GM12878 (cell line): Measurements from ENCODE around the gene URB1. TPM values are rescaled to one million over a fixed set of nuclear protein-coding genes. Genes with fewer than 3 reads are reported as not detected.

ENCODE experiments used
- ATAC-seq: fragments of 200-7000 bp; cut with Tn5 transposase; 3 replicates; pipeline ENCODE4 v1.9.1; 2020; ENCODE audit warnings: mild to moderate bottlenecking, moderate library complexity
- BruUV-seq: library from RNA; stranded (reverse); fragments of 400-500 nt; replicated peaks from 2 replicates; lab custom pipeline; 2021; lab: Mats Ljungman, UMichigan
- CTCF ChIA-PET: fragments of 300-600 bp; sonication (Branson Sonifier 250); formaldehyde crosslinking; extraction: SDS; loops from one replicate; lab custom pipeline; 2021; ENCODE audit warnings: inconsistent platforms; lab: Yijun Ruan, JAX
- POLR2A ChIA-PET: fragments of 350-600 bp; formaldehyde crosslinking; extraction: SDS; loops from one replicate; lab custom pipeline; 2021; ENCODE audit warnings: inconsistent platforms; lab: Charles Lee
- RAD21 ChIA-PET: fragments of 300-600 bp; sonication (Branson Sonifier 250); formaldehyde crosslinking; loops from one replicate; lab custom pipeline; 2023; ENCODE audit warnings: antibody characterized with exemption; ENCODE audit not compliant: unreplicated experiment; lab: Charles Lee
- SMC1A ChIA-PET: fragments of 300-600 bp; sonication (Branson Sonifier 250); formaldehyde crosslinking; loops from one replicate; lab custom pipeline; 2023; ENCODE audit not compliant: unreplicated experiment, uncharacterized antibody; lab: Charles Lee
- DNase-seq: peaks from one replicate; pipeline ENCODE4 v3.0.0-alpha.2; 2011; ENCODE audit warnings: low read depth, low spot score
- FAIRE-seq: peaks from 3 replicates; lab custom pipeline; 2011; peaks lifted over from hg19 to GRCh38; lab: Jason Lieb, UNC
- H2AFZ ChIP-seq: 2 replicates; pipeline ENCODE4 v1.6.0; 2011; ENCODE audit warnings: low read depth, low read length, control low read depth; ENCODE audit not compliant: control insufficient read depth
- H3K27ac ChIP-seq: 2 replicates; pipeline ENCODE4 v1.5.1; 2011; ENCODE audit warnings: control low read depth; ENCODE audit not compliant: control insufficient read depth, insufficient read depth
- H3K27me3 ChIP-seq, 2 experiments: replicated peaks in 1 of 2; 2 replicates each; pipeline versions ENCODE4 v1.6.0 to v1.6.1; 2011; ENCODE audit warnings: low read length in 1 of 2; ENCODE audit not compliant: control insufficient read depth in 2 of 2, insufficient read depth in 2 of 2
- H3K36me3 ChIP-seq, 2 experiments: 2 replicates each; pipeline ENCODE4 v1.5.1; 2011; ENCODE audit warnings: low read length in 1 of 2; ENCODE audit not compliant: control insufficient read depth in 2 of 2, insufficient read depth in 2 of 2
- H3K4me1 ChIP-seq: 2 replicates; pipeline ENCODE4 v1.6.1; 2011; ENCODE audit warnings: mild to moderate bottlenecking, low read length, moderate library complexity, mixed read lengths; ENCODE audit not compliant: control insufficient read depth, insufficient read depth
- H3K4me2 ChIP-seq: 2 replicates; pipeline ENCODE4 v1.6.0; 2011; ENCODE audit warnings: control low read depth; ENCODE audit not compliant: control insufficient read depth, insufficient read depth
- H3K4me3 ChIP-seq: fragments of 200-600 bp; sonication (generic); 2 replicates; pipeline ENCODE4 v1.5.1; 2016
- H3K79me2 ChIP-seq: 2 replicates; pipeline ENCODE4 v1.6.0; 2011; ENCODE audit warnings: low read length; ENCODE audit not compliant: control insufficient read depth, insufficient read depth
- H3K9ac ChIP-seq: 2 replicates; pipeline ENCODE4 v1.8.0; 2011; ENCODE audit warnings: low read length, control low read depth, mixed read lengths; ENCODE audit not compliant: control insufficient read depth, insufficient read depth
- H3K9me3 ChIP-seq: replicated peaks from 3 replicates; pipeline ENCODE4 v1.5.1; 2011; ENCODE audit warnings: mild to moderate bottlenecking, low read length; ENCODE audit not compliant: control insufficient read depth, insufficient read depth
- H4K20me1 ChIP-seq: 2 replicates; pipeline ENCODE4 v1.6.0; 2011; ENCODE audit not compliant: control insufficient read depth, insufficient read depth
- BACH1 ChIP-seq: fragments of 450-650 bp; IDR thresholded peaks from 2 replicates; pipeline ENCODE4 v1.6.1; 2017; ENCODE audit warnings: mild to moderate bottlenecking, borderline replicate concordance
- BHLHE40 ChIP-seq, 2 experiments: fragments of 450-650 bp in 1 of 2; IDR thresholded peaks; 2 replicates each; pipeline ENCODE4 v1.6.1; 2011 to 2017; ENCODE audit warnings: low read depth in 2 of 2, borderline replicate concordance in 1 of 2, improper control_type of control experiment in 1 of 2, low read length in 1 of 2, mild to moderate bottlenecking in 1 of 2
- CTCF ChIP-seq, 3 experiments: IDR thresholded peaks in 2 of 3; conservative IDR thresholded peaks in 1 of 3; 2 replicates each; pipeline ENCODE4 v1.5.1; 2011; ENCODE audit warnings: low read depth in 3 of 3, low read length in 3 of 3, mild to moderate bottlenecking in 3 of 3, control low read depth in 2 of 3, moderate library complexity in 2 of 3, inconsistent platforms in 1 of 3, mixed read lengths in 1 of 3; ENCODE audit not compliant: control insufficient read depth in 2 of 3, insufficient read depth in 1 of 3; ENCODE audit errors: extremely low read depth in 1 of 3
- HCFC1 ChIP-seq: fragments of 150-350 bp; IDR thresholded peaks from 2 replicates; pipeline ENCODE4 v1.6.1; 2014; ENCODE audit warnings: low read length
- KDM1A ChIP-seq: fragments of 200-600 bp; sonication (generic); IDR thresholded peaks from 2 replicates; pipeline ENCODE4 v1.6.1; 2016; ENCODE audit warnings: borderline replicate concordance
- MAX ChIP-seq: IDR thresholded peaks from 2 replicates; pipeline ENCODE4 v1.6.1; 2012; ENCODE audit warnings: low read depth, low read length, improper control_type of control experiment
- NBN ChIP-seq: fragments of 450-650 bp; IDR thresholded peaks from 2 replicates; pipeline ENCODE4 v1.6.1; 2016
- NR2F1 ChIP-seq: fragments of 450-650 bp; conservative IDR thresholded peaks from 2 replicates; pipeline ENCODE4 v1.6.1; 2017; ENCODE audit warnings: mild to moderate bottlenecking
- RELA ChIP-seq: fragments of 450-650 bp; IDR thresholded peaks from 2 replicates; pipeline ENCODE4 v1.8.0; 2014; ENCODE audit warnings: borderline replicate concordance; ENCODE audit not compliant: partially characterized antibody
- SIN3A ChIP-seq: IDR thresholded peaks from 2 replicates; pipeline ENCODE4 v1.6.1; 2012; ENCODE audit warnings: low read depth, low read length, improper control_type of control experiment
- SP1 ChIP-seq: IDR thresholded peaks from one replicate; pipeline ENCODE4 v1.6.1; 2011; ENCODE audit warnings: low read depth, low read length
- USF1 ChIP-seq: IDR thresholded peaks from 2 replicates; pipeline ENCODE4 v1.6.1; 2011; ENCODE audit warnings: borderline replicate concordance, low read depth, mild to moderate bottlenecking, moderate library complexity, mixed read lengths, low read length; ENCODE audit not compliant: insufficient read depth; ENCODE audit errors: extremely low read length
- ZBED1 ChIP-seq: IDR thresholded peaks from 2 replicates; pipeline ENCODE4 v1.6.1; 2016; ENCODE audit warnings: borderline replicate concordance
- ZNF274 ChIP-seq: IDR thresholded peaks from one replicate; pipeline ENCODE4 v1.8.0; 2011; ENCODE audit not compliant: insufficient read length, insufficient read depth
- WGBS: methylation state at CpG from one replicate; pipeline ENCODE4 v1.1.6; 2016; ENCODE audit warnings: low lambda C conversion rate; ENCODE audit not compliant: insufficient replicate concordance, insufficient coverage; ENCODE audit errors: missing lambda C conversion rate; 5-methylcytosine and 5-hydroxymethylcytosine counted together
- in situ Hi-C: fragments of 300-500 bp; cut with MboI; formaldehyde crosslinking; loops from 9 replicates; pipeline ENCODE4 v1.14.3; 2018; ENCODE audit warnings: mixed read lengths
- intact Hi-C: fragments of 100-400 bp; cut with micrococcal nuclease; formaldehyde crosslinking; loops from one replicate; pipeline ENCODE4 v1.14.2; 2022; ENCODE audit not compliant: unreplicated experiment
- polyA plus RNA-seq, 11 experiments: library from polyadenylated mRNA; depleted of rRNA in 4 of 11; unstranded in 6 of 11; stranded (reverse) in 5 of 11; fragments of >200 nt; fragmentation: Nextera tagmentation in 4 of 11; fragmentation: Illumina TruSeq in 1 of 11; extraction: Ambion mirVana in 4 of 11; extraction: Trizol in 1 of 11; gene quantifications; 1 replicate in 1 of 11; 2 replicates in 10 of 11; pipeline versions ENCODE4 v1.2.1 to v1.2.3, GENCODE V29; 2011 to 2016; ENCODE audit warnings: inconsistent platforms in 2 of 11, missing spikeins in 2 of 11, low read depth in 1 of 11
- total RNA-seq, 4 experiments: library from RNA; depleted of rRNA in 3 of 4; stranded (reverse); fragments of >200 nt in 3 of 4; fragmentation: Illumina TruSeq in 1 of 4; extraction: Trizol in 1 of 4; gene quantifications; 2 replicates each; pipeline versions ENCODE4 v1.2.1 to v1.2.3, GENCODE V29; 2013 to 2021

The URB1 gene
- total and polyA plus RNA-seq, 10 of the 15 experiments (the other 5 are each of a cell fraction or from before 2014, with no cell fraction given): 0.56 to 23.2 (median 8.9) TPM

- no peak for DNase-seq
- ChIA-PET SMC1A (no interaction called here), CTCF (interaction anchor here (0.7 kb wide), 1 partner anchor 61 kb away, joined by 4 read pairs; no protein-coding TSS in a partner anchor), RAD21 (no interaction called here), POLR2A (no interaction called here)
- Histone ChIP-seq H3K9ac (no peak overlapping the region), H3K4me2 (no peak overlapping the region), H3K79me2 (no peaks in the 10 kb centered on the region), H3K27me3 (no peaks in the 10 kb centered on the region), H4K20me1 (no peaks in the 10 kb centered on the region), H3K27ac (no peak overlapping the region), H3K4me3 (no peak overlapping the region), H2AFZ (no peak overlapping the region), H3K9me3 (no peaks in the 10 kb centered on the region), H3K36me3 (peaks cover 3 to 11% of the 10 kb centered on the region in 2 experiments; a peak in 3 of 4 replicates), H3K4me1 (no peaks in the 10 kb centered on the region)
- WGBS: 97% methylated on average over 22 of the region's 22 CpGs
- in situ Hi-C loops: no loop called here
- no TSS peak for BruUV-seq
- intact Hi-C loops: no loop called here
- no peak for FAIRE-seq
- TF ChIP-seq CTCF (IDR thresholded peaks at IDR 0.05 in 2 of 3, conservative IDR thresholded peaks at IDR 0.05 in 1 of 3; ENCODE audit: control insufficient read depth in 2 of 3, extremely low read depth in 1 of 3, insufficient read depth in 1 of 3, low read depth in 3 of 3, low read length in 3 of 3): 0 out of 6 replicates have a peak, but pooled peaks of 1 of the 3 experiments have one; percentile 7
- no peak for TF ChIP-seq RELA
- no peak for ATAC-seq
Measured at GRCh38 chr21:32306021-32306780, 86.6 kb downstream of the URB1 start.

- ATAC-seq: no peak
- RAD21 ChIA-PET: no interaction called here
- intact Hi-C loops: no loop called here
- Histone ChIP-seq H2AFZ (no peak overlapping the region), H3K79me2 (no peaks in the 10 kb centered on the region), H3K9ac (no peak overlapping the region), H3K36me3 (peaks cover 2 to 11% of the 10 kb centered on the region in 2 experiments; a peak in 3 of 4 replicates), H3K9me3 (no peaks in the 10 kb centered on the region), H3K27me3 (no peaks in the 10 kb centered on the region)
- CTCF ChIA-PET: no interaction called here
- POLR2A ChIA-PET: no interaction called here
- SMC1A ChIA-PET: no interaction called here
- no peak for TF ChIP-seq BACH1
- TF ChIP-seq HCFC1: no peak
- no peak for TF ChIP-seq NBN
- TF ChIP-seq SP1: no peak
- TF ChIP-seq KDM1A: no peak
- TF ChIP-seq SIN3A: no peak
- no peak for TF ChIP-seq ZNF274
- no peak for TF ChIP-seq ZBED1
- TF ChIP-seq MAX: no peak
- TF ChIP-seq USF1: no peak
- TF ChIP-seq NR2F1: no peak
- TF ChIP-seq BHLHE40 (IDR thresholded peaks at IDR 0.05; ENCODE audit: borderline replicate concordance in 1 of 2, low read depth in 2 of 2, low read length in 1 of 2): no peak
- TF ChIP-seq, all 136 proteins: peak for 0
- in situ Hi-C loops: no loop called here
- no peak overlapping the region for H3K27ac ChIP-seq
- no peak for FAIRE-seq
- no peak overlapping the region for H3K4me3 ChIP-seq
- H4K20me1 ChIP-seq: no peaks in the 10 kb centered on the region
- no peaks in the 10 kb centered on the region for H3K4me1 ChIP-seq
- WGBS: 98% methylated on average over 4 of the region's 7 CpGs
- no peak for DNase-seq
- BruUV-seq: no TSS peak
- no peak overlapping the region for H3K4me2 ChIP-seq
Measured at GRCh38 chr21:32304998-32305397, 87.8 kb downstream of the URB1 start.
